GM13976 (cell line): ENCODE data around the gene JAML.

ENCODE experiments used
- DNase-seq: peaks from one replicate; pipeline ENCODE4 v3.0.0; 2012; ENCODE audit warnings: low spot score
- CTCF ChIP-seq: IDR thresholded peaks from 2 replicates; pipeline ENCODE4 v1.5.1; 2012; ENCODE audit warnings: borderline replicate concordance, mild to moderate bottlenecking; ENCODE audit not compliant: insufficient read depth; ENCODE audit errors: extremely low read depth, missing control alignments, control extremely low read depth
- in situ Hi-C: fragments of 300-500 bp; cut with MboI; formaldehyde crosslinking; loops from one replicate; pipeline ENCODE4 v1.12.0; 2022; ENCODE audit warnings: low sequenced_read_pairs, mixed read lengths, inconsistent platforms; ENCODE audit not compliant: unreplicated experiment

The JAML gene

GRCh38 chr11:118176778-118177134 lies 48.1 kb downstream of the JAML start:
- DNase-seq = no peak
- in situ Hi-C loops = no loop called here
- no peak for TF ChIP-seq CTCF

- no peak for TF ChIP-seq CTCF
- DNase-seq = no peak
- in situ Hi-C loops = no loop called here
Measured at GRCh38 chr11:118175993-118176777, 48.6 kb downstream of the JAML start, which contains the start of gene SCN2B. Gene SCN2B, minus strand, starts transcription at chr11:118176639. Its CDS starts 208 bp downstream, at chr11:118176431.

GRCh38 chr11:118175031-118175992 lies 49.5 kb downstream of the JAML start:
- no peak for TF ChIP-seq CTCF
- in situ Hi-C loops = no loop called here
- DNase-seq = no peak

GRCh38 chr11:118174006-118174567 lies 50.7 kb downstream of the JAML start:
- no peak for TF ChIP-seq CTCF
- in situ Hi-C loops = no loop called here
- DNase-seq = no peak

- no peak for TF ChIP-seq CTCF
- in situ Hi-C loops = no loop called here
Measured at GRCh38 chr11:118172356-118172755, 52.5 kb downstream of the JAML start.

More at GRCh38 chr11:118172356-118172755, 52.5 kb downstream of the JAML start:
- no peak for DNase-seq
